GM19099 (cell line): ENCODE results near the gene ANKFY1.

Experiments
- POLR2A ChIP-seq: IDR thresholded peaks from 3 replicates; pipeline ENCODE4 v1.6.1; 2011; ENCODE audit warnings: low read depth; ENCODE audit not compliant: insufficient read length; ENCODE audit errors: extremely low read depth

Gene ANKFY1

DNA sequence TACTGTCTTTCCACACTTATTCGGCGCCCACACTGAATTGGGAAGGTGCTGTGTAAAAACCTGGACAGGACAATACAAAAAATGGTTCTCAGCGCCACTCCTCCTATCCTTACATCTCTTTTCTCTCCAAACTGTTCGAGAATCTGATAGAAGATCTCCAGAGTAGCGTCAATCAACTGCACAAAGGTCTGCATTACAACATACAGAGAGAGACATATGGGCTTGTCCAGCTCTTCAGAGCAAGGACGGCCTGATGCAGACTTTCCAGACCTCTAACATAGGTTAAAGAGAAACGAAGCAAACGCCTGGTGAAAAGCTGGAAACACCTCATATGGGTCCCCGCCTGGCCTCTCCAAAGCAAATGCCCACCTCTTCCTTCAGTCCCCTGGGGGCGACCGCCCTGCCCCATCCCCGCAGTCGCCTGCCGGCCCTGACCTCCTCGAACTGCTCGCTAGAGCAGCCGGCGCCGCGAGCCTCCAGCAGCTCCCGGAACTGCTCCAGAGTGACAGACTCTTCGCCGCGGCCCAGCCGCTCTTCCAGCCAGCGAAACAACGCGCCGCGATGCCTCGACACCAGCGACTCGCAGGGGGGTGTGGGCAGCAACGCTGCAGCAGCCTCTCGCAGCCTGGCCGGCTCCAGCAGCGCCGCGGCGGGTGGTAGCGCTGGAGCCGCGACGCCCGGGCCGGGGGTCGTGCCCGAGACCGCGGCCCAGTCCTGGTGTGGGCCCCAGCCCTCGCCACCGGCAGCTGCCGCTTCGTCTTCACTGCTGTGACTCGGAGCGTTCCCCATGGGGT lies 121.5 kb downstream of the ANKFY1 start:
- no peak for TF ChIP-seq POLR2A

DNA sequence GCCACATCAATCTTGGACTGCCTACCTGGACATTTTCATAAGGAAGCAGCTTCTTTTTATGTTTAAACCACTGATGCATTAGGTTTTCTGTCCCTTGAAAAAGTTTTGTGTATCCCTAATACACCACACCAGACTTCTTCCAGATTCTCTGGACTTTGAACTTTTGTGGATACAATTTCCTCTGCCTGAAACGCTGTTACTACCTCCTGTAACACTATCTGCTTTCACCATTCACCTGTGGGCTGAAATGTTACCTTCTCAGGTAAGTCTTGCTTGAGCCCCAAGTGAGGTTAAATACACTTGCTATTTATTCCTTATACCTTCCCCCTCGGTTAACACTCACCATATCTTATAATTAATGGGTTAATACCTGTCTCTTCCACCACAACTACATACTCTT lies 123.7 kb downstream of the ANKFY1 start:
- TF ChIP-seq POLR2A: no peak

DNA sequence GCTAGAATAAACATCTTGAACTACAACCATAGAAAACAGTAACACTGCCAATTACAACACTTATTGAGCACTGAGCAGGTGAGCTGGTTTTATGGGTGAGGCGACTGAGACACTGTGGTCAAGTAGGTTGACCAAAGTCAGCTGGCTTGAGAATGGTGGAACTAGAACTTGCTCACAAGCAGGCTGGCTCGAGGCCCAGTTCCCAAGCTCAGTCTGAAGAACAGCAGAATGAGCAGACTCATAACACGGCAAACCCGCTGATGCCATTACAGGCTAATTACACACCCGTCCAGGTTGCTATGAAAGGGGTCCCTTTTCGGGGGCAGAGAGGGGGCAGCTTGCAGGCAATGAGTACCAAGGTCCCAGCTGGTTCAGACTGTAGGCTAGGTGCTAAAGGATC lies 127.4 kb downstream of the ANKFY1 start:
- no peak for TF ChIP-seq POLR2A

DNA sequence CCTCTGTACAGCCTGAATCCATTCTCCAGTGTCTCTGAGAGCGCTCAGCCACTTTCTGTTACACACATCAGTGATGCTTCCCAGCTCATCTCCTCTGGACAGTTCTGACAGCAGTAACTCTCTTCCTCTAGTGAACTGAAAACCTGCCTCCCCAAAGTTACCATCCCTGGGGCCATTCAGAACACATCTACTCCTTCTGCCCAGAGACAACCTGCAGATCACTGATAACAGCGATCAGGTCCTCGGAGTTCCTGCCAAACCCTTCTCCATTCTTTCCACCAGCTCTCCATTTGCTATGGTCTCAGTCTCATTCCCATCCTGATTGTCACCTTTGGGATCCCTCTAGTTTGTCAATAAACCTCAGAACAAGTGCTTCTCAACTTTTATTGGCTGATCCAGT lies 128.3 kb downstream of the ANKFY1 start:
- no peak for TF ChIP-seq POLR2A

DNA sequence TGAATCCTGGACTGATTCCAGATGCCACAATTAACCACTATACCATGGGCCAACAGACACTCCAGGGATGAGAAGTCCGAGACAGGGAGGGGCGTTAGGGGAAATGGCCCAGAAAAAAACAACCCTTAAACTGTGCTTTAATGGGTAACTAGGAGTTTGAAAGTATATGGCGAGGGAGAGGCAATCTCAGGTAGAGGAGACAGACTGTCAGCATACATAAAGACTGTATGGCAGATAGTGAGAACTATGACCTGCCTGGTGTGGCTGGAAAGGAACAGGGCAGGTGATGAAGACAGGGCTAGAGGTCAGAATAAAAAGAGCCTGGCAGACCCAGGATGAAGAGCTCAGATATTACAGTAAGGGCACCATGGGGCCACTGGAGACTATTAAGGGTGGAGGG lies 129.1 kb downstream of the ANKFY1 start:
- TF ChIP-seq POLR2A: no peak

DNA sequence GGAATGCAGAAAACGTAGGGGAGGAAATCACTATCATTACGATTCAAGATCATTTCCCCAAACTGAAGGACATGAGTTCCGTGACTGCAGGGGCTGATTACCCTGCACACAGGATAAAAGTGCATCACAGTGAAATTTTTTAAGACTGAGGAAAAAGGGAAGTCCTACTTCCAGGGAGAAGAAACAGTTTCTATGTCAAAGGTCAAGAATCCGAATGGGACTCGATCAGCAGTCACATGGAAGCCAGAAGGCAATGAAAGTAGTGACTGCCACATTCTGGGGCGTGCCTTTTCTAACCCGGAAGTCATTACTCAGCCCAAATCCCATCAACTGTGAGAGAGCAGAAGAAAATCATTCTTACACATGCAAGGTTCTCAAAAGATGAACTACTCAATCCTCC lies 133.1 kb downstream of the ANKFY1 start:
- TF ChIP-seq POLR2A: no peak

DNA sequence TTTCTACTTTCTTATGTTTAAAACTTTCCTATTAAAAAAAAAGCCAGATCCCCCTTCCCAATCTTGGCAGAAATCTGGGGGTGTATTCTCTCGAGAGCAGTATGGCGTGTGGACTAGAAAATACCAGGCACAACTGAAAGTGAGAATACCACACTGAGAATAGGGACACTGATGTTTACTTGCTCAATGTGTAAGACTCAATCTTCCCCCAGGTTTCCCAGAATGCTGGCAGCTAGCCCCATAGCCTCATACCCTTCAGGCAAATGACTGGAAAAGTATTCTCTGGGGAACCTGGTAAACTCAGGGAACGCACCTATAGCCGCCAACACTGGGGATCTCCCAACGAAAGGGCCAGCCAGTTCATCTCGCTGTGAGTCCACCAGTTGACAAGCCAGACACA lies 136.2 kb downstream of the ANKFY1 start:
- TF ChIP-seq POLR2A: no peak

DNA sequence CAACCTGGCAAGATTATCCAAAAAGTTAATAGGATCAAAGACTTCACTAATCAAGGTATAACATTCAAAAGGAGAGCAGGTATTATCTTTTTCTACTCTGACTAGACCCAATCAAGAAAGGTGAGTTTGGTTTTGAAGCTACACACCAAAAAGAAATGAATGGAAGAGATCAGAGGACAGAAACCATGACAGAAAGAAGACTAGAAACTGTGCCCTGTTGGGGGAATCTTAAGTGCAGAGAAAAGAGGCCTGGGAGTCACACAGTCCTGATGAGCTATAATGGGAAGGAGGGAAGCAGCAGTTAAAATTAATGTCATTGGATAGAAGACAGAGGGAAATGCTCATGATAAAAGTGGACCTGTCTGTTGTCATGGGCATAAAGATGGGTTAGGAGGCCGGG lies 138.2 kb downstream of the ANKFY1 start:
- no peak for TF ChIP-seq POLR2A

DNA sequence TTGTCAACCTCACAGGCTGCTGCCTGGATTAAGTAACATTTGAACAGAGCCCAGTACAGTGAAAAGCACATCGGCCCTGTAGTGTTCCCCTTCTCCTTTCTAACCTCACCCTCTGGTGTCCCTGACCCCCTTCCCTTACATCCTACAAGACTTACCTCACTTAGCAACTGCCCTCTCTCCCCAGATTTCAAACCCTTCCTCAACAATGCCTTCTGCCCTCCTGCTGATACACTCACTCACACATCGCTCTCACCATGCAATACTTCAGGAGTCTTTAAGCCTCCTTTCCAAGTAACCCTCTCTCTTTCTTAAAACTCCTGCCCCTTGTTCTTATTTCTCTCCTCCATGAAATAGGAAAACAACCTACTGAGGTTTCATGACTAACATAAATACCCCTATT lies 138.8 kb downstream of the ANKFY1 start:
- TF ChIP-seq POLR2A: no peak

DNA sequence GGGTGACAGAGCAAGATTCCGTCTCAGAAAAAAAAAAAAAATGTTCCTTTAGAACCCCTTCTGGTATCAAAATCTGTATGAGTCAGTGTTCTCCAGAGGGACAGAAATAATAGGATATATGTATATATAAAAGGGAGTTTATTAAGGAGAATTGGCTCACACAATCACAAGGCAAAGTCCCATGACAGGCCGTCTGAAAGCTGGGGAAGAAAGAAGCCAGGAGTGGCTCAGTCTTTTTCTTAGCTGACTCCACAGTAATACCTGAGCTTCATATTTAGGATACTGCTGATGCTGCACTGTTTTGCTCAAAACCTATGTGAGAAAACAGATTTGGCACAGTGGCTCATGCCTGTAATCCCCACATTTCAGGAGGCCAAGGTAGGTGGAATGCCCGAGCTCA lies 143.4 kb downstream of the ANKFY1 start:
- no peak for TF ChIP-seq POLR2A

DNA sequence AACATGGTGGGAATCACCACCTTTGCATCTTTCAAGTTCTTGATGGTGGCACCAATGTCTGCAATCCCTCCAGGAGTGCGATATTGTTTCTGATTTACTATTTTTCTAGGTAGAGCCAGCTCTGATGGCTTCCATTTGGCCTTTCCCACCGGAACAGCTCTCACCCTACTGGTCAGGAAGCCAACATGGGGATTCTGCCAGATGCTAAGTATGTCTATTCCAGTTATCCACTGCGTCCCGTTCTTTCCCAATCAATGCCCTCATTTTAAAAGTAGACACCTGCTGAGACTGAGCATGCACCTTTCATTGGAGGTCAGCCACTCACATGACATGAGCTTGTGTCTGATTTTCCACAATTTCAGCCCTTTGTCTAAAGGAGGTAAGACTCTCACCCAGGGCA lies 144.5 kb downstream of the ANKFY1 start:
- no peak for TF ChIP-seq POLR2A

DNA sequence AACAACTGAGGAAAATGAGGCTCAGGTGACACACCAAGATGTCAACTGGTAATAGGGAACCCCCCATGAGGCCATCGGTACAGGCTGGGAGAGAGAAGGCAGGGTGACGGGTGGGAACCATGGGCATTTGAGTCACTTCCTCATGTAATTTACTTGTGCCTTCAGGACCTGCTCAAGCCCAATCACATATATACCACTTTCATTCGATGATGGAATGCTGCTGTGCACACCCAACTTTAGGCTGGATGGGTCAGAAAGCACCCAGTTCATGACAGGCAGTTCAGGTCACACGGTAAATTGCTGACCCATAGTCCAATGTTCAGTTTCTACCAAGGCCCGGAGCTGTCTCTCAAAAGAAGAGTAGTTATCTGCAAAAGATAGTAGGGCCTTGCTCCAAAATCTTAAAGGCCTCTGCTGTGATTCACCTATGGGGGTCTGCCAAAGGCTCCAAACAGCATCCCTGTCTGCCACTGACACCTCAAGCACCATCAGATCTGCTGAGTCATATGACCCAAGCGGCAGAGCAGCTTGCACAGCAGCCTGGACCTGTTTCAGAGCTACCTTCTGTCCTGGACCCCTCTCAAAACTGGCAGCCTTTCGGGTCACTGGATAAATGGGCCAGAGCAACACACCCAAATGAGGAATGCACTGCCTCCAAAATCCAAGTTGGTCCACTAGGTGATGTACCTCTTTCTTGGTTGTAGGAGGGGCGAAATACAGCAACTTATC lies 145.6 kb downstream of the ANKFY1 start:
- TF ChIP-seq POLR2A: no peak

DNA sequence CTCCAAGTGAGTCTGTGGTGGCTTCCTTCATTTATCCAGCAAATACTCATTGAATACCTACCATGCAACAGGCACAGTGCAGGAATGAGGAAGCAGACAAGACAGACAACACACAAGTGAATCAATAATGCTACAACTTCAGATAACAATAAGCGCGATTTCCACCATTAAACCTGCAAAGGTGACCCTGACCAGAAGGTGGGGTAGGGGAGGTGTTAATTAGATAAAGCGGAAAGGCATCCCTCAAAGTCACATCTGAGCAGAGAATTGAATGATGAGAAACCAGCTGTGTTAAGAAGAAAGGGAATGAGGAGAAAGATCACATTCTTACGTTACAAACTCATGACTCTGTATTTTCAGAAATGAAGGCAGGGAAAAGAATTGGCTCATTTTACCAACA lies 147.3 kb downstream of the ANKFY1 start:
- TF ChIP-seq POLR2A: no peak
